Colonic mucosa (tissue), 4 donors: ENCODE measurements around the gene TIRAP. TPM values are rescaled to one million over a fixed set of nuclear protein-coding genes. Genes with fewer than 3 reads are reported as not detected.

Experiments used
- DNase-seq: peaks from one replicate; pipeline ENCODE4 v3.0.0-alpha.2; 2020
- H3K27ac ChIP-seq: fragments of 200-600 bp; one replicate; pipeline ENCODE4 v1.8.0; 2021
- H3K27me3 ChIP-seq: fragments of 200-600 bp; one replicate; pipeline ENCODE4 v1.8.0; 2021
- H3K36me3 ChIP-seq: fragments of 200-600 bp; one replicate; pipeline ENCODE4 v1.8.0; 2021
- H3K4me1 ChIP-seq: fragments of 200-600 bp; one replicate; pipeline ENCODE4 v1.8.0; 2021; ENCODE audit warnings: mild to moderate bottlenecking
- H3K4me3 ChIP-seq: fragments of 200-600 bp; one replicate; pipeline ENCODE4 v1.8.0; 2021
- H3K9ac ChIP-seq, 2 donors: one replicate each; pipeline ENCODE4 v1.7.0; 2013; ENCODE audit warnings: control low read depth in 2 of 2, low read depth in 2 of 2, low read length in 2 of 2
- H3K9me3 ChIP-seq: fragments of 200-600 bp; one replicate; pipeline ENCODE4 v1.8.0; 2021
- CTCF ChIP-seq: fragments of 200-600 bp; IDR thresholded peaks from one replicate; pipeline ENCODE4 v1.8.0; 2022; ENCODE audit warnings: antibody characterized with exemption, mild to moderate bottlenecking
- intact Hi-C: fragments of 100-400 bp; cut with DNase I; formaldehyde crosslinking; loops from one replicate; pipeline ENCODE4 v1.14.1; 2022
- total RNA-seq, 2 donors: library from RNA; stranded (reverse); fragmentation: NEBNext Ultra II Directional in 1 of 2; extraction: Animal tissue kit (Norgen Biotek cat#: 25700) in 1 of 2; gene quantifications; one replicate each; pipeline ENCODE4 v1.2.1, GENCODE V29; 2021
- donor health status: healthy.
- donor health status: DM: no; HTN: no; CAD: no.
- donor health status: DM: no; HTN: no; CAD: no.

TIRAP gene
- total RNA-seq, 2 donors from 2014 or later = 16.4 to 17.8 TPM

GRCh38 chr11:126317432-126317755, 34.5 kb downstream of the TIRAP start:
- intact Hi-C loops = loop anchor here (10.0 kb wide), 1 partner anchor 117 kb away; no protein-coding TSS in a partner anchor
- no peaks in the 10 kb centered on the region for H3K36me3 ChIP-seq
- TF ChIP-seq CTCF = no peak
- DNase-seq = no peak
- H3K4me3 ChIP-seq = no peak overlapping the region
- H3K27ac ChIP-seq = peak overlapping the region; percentile 60
- no peaks in the 10 kb centered on the region for H3K9me3 ChIP-seq
- no peak overlapping the region for H3K9ac ChIP-seq
- no peaks in the 10 kb centered on the region for H3K27me3 ChIP-seq
- peaks cover 3% of the 10 kb centered on the region for H3K4me1 ChIP-seq

- TF ChIP-seq CTCF = no peak
- Histone ChIP-seq H3K27ac (peak overlapping the region; percentile 60), H3K9me3 (no peaks in the 10 kb centered on the region), H3K4me3 (no peak overlapping the region), H3K9ac (peak overlapping the region; percentile 37 to 62), H3K36me3 (no peaks in the 10 kb centered on the region), H3K4me1 (no peaks in the 10 kb centered on the region), H3K27me3 (no peaks in the 10 kb centered on the region)
- intact Hi-C loops = loop anchor here (10.0 kb wide), 1 partner anchor 117 kb away; no protein-coding TSS in a partner anchor
- DNase-seq = peak; percentile 46
Measured at GRCh38 chr11:126317756-126318573, 35.1 kb downstream of the TIRAP start.

GRCh38 chr11:126318574-126319373, 35.9 kb downstream of the TIRAP start:
- peak overlapping the region in 1 of 2 donors; percentile 62 for H3K9ac ChIP-seq
- H3K27ac ChIP-seq = peak overlapping the region; percentile 60
- no peak for TF ChIP-seq CTCF
- no peaks in the 10 kb centered on the region for H3K4me1 ChIP-seq
- H3K9me3 ChIP-seq = no peaks in the 10 kb centered on the region
- no peak for DNase-seq
- no peaks in the 10 kb centered on the region for H3K27me3 ChIP-seq
- no peaks in the 10 kb centered on the region for H3K36me3 ChIP-seq
- H3K4me3 ChIP-seq = no peak overlapping the region
- intact Hi-C loops = loop anchor here (10.0 kb wide), 1 partner anchor 116 kb away; no protein-coding TSS in a partner anchor

- no peak overlapping the region for H3K4me3 ChIP-seq
- peak overlapping the region; percentile 60 for H3K27ac ChIP-seq
- no peak for TF ChIP-seq CTCF
- no peaks in the 10 kb centered on the region for H3K27me3 ChIP-seq
- intact Hi-C loops = loop anchor here (10.0 kb wide), 1 partner anchor 115 kb away; no protein-coding TSS in a partner anchor
- no peaks in the 10 kb centered on the region for H3K4me1 ChIP-seq
- no peaks in the 10 kb centered on the region for H3K9me3 ChIP-seq
- DNase-seq = no peak
- H3K9ac ChIP-seq = no peak overlapping the region
- no peaks in the 10 kb centered on the region for H3K36me3 ChIP-seq
Measured at GRCh38 chr11:126319374-126319740, 36.5 kb downstream of the TIRAP start.

- Histone ChIP-seq H3K9me3 (no peaks in the 10 kb centered on the region), H3K36me3 (no peaks in the 10 kb centered on the region), H3K4me3 (no peak overlapping the region), H3K27ac (no peak overlapping the region), H3K9ac (no peak overlapping the region), H3K27me3 (no peaks in the 10 kb centered on the region), H3K4me1 (no peaks in the 10 kb centered on the region)
- intact Hi-C loops = no loop called here
- no peak for DNase-seq
- TF ChIP-seq CTCF = no peak
Measured at GRCh38 chr11:126322996-126323395, 40.1 kb downstream of the TIRAP start.
